K562 (cell line): ENCODE results near the gene ANKRD27. TPM values are rescaled to one million over a fixed set of nuclear protein-coding genes. Genes with fewer than 3 reads are reported as not detected.

Source experiments
- ATAC-seq: fragments of 200-7000 bp; cut with Tn5 transposase; 3 replicates; pipeline ENCODE4 v1.9.1; 2020; ENCODE audit warnings: moderate library complexity
- BruUV-seq: library from RNA; stranded (reverse); fragments of 400-500 nt; replicated peaks from 2 replicates; lab custom pipeline; 2021; lab: Mats Ljungman, UMichigan
- CTCF ChIA-PET: fragments of 300-600 bp; formaldehyde crosslinking; extraction: SDS; loops from one replicate; lab custom pipeline; 2021; ENCODE audit warnings: low intra/inter-chr PET ratio; lab: Yijun Ruan, JAX
- POLR2A ChIA-PET: fragments of 300-600, 350-650 bp; sonication (Branson Sonifier 250); formaldehyde crosslinking; extraction: SDS; loops from one replicate; lab custom pipeline; 2021; ENCODE audit warnings: antibody characterized with exemption, inconsistent platforms; lab: Yijun Ruan, JAX
- DNase-seq, 4 experiments: peaks; one replicate each; pipeline versions ENCODE4 v3.0.0 to v3.0.0-alpha.2; 2011 to 2018; ENCODE audit warnings: low spot score in 3 of 4, mixed read lengths in 3 of 4; ENCODE audit errors: extremely low read depth in 1 of 4
- FAIRE-seq: peaks from 2 replicates; lab custom pipeline; 2011; peaks lifted over from hg19 to GRCh38; lab: Jason Lieb, UNC
- H2AFZ ChIP-seq: 2 replicates; pipeline ENCODE4 v1.6.0; 2011; ENCODE audit warnings: low read depth, low read length, control low read depth, inconsistent platforms
- H3K27ac ChIP-seq: fragments of 200-600 bp; 3 replicates; pipeline ENCODE4 v1.8.0; 2011; ENCODE audit warnings: low read depth, mild to moderate bottlenecking, control low read depth, inconsistent platforms, low read length, moderate library complexity, mixed read lengths; ENCODE audit errors: extremely low read depth
- H3K27me3 ChIP-seq, 2 experiments: fragments of 300-600 bp in 1 of 2; 2 replicates in 1 of 2; 3 replicates in 1 of 2; pipeline versions ENCODE4 v1.6.0 to v1.8.0; 2011; ENCODE audit warnings: inconsistent platforms in 2 of 2, low read length in 2 of 2, mild to moderate bottlenecking in 1 of 2, mixed read lengths in 1 of 2, moderate library complexity in 1 of 2; ENCODE audit not compliant: control insufficient read depth in 2 of 2, insufficient read depth in 2 of 2
- H3K36me3 ChIP-seq: fragments of 300-600 bp; 3 replicates; pipeline ENCODE4 v1.8.0; 2011; ENCODE audit warnings: mild to moderate bottlenecking, low read length, inconsistent platforms; ENCODE audit not compliant: control insufficient read depth, insufficient read depth
- H3K4me1 ChIP-seq, 2 experiments: fragments of 200-600 bp in 1 of 2; replicated peaks in 1 of 2; 2 replicates in 1 of 2; 3 replicates in 1 of 2; pipeline versions ENCODE4 v1.5.1 to v1.8.0; 2011; ENCODE audit warnings: inconsistent platforms in 2 of 2, low read length in 2 of 2, mild to moderate bottlenecking in 1 of 2, mixed read lengths in 1 of 2, moderate library complexity in 1 of 2; ENCODE audit not compliant: control insufficient read depth in 2 of 2, insufficient read depth in 2 of 2
- H3K4me2 ChIP-seq: 2 replicates; pipeline ENCODE4 v1.6.1; 2011; ENCODE audit warnings: low read length, control low read depth, inconsistent platforms, mixed read lengths; ENCODE audit not compliant: insufficient read depth
- H3K4me3 ChIP-seq: fragments of 200-600 bp; sonication (generic), shearing (Covaris generic); 2 replicates; pipeline ENCODE4 v1.5.1; 2016; ENCODE audit warnings: control low read depth, inconsistent platforms
- H3K79me2 ChIP-seq: fragments of 200-600 bp; 3 replicates; pipeline ENCODE4 v1.8.0; 2011; ENCODE audit warnings: low read length, inconsistent platforms; ENCODE audit not compliant: control insufficient read depth, insufficient read depth
- H3K9ac ChIP-seq, 2 experiments: 2 replicates each; pipeline versions ENCODE4 v1.6.0 to v1.6.1; 2011; ENCODE audit warnings: low read depth in 2 of 2, low read length in 2 of 2, control low read depth in 1 of 2, inconsistent platforms in 1 of 2, mild to moderate bottlenecking in 1 of 2, mixed read lengths in 1 of 2; ENCODE audit not compliant: insufficient read depth in 1 of 2
- H3K9me1 ChIP-seq: one replicate; pipeline ENCODE4 v1.6.0; 2011; ENCODE audit warnings: inconsistent platforms, mild to moderate bottlenecking, low read length, moderate library complexity; ENCODE audit not compliant: control insufficient read depth, insufficient read depth
- H3K9me3 ChIP-seq: replicated peaks from 2 replicates; pipeline ENCODE4 v1.5.1; 2011; ENCODE audit warnings: low read depth, low read length, inconsistent platforms; ENCODE audit not compliant: control insufficient read depth, insufficient read depth
- H4K20me1 ChIP-seq: replicated peaks from 2 replicates; pipeline ENCODE4 v1.6.1; 2011; ENCODE audit warnings: low read length, inconsistent platforms, mixed read lengths; ENCODE audit not compliant: control insufficient read depth, insufficient read depth
- CGGBP1 ChIP-seq: fragments of 250-450 bp; sonication (Bioruptor Pico); IDR thresholded peaks from 2 replicates; pipeline ENCODE4 v1.9.0; 2021; ENCODE audit warnings: mild to moderate bottlenecking
- DEAF1 ChIP-seq: fragments of 450-650 bp; formaldehyde crosslinking; IDR thresholded peaks from 2 replicates; pipeline ENCODE4 v1.4.0; 2020; ENCODE audit warnings: mild to moderate bottlenecking, moderate library complexity
- ID3 ChIP-seq, 2 experiments: fragments of 250-450 bp in 1 of 2; fragments of 450-650 bp in 1 of 2; sonication (Bioruptor Pico) in 1 of 2; IDR thresholded peaks; 2 replicates each; pipeline versions ENCODE4 v1.6.1 to v1.8.0; 2016 to 2021; ENCODE audit warnings: mild to moderate bottlenecking in 2 of 2, moderate library complexity in 2 of 2, missing compliant biosample characterization in 1 of 2, missing genetic modification characterization in 1 of 2
- MLX ChIP-seq, 2 experiments: fragments of 450-650 bp in 1 of 2; sonication (generic) in 1 of 2; formaldehyde crosslinking; conservative IDR thresholded peaks; 2 replicates each; pipeline versions ENCODE4 v1.4.0 to v1.8.1; 2020 to 2022; ENCODE audit warnings: mild to moderate bottlenecking in 1 of 2, missing genetic modification reagents in 1 of 2
- PTRF ChIP-seq: fragments of 450-650 bp; IDR thresholded peaks from 2 replicates; pipeline ENCODE4 v1.6.1; 2016; ENCODE audit warnings: mild to moderate bottlenecking, missing genetic modification characterization, missing compliant biosample characterization
- RBBP5 ChIP-seq: fragments of 200-600 bp; sonication (generic); IDR thresholded peaks from 2 replicates; pipeline ENCODE4 v1.6.1; 2012; ENCODE audit warnings: borderline replicate concordance, mild to moderate bottlenecking, low read length, control low read depth, inconsistent platforms; ENCODE audit not compliant: insufficient read depth, poor library complexity, severe bottlenecking
- SMAD4 ChIP-seq: fragments of 250-450 bp; sonication (Bioruptor Pico); conservative IDR thresholded peaks from 2 replicates; pipeline ENCODE4 v1.8.0; 2021; ENCODE audit warnings: inconsistent platforms, mild to moderate bottlenecking, moderate library complexity
- SOX6 ChIP-seq: fragments of 450-650 bp; IDR thresholded peaks from 2 replicates; pipeline ENCODE4 v1.6.1; 2014; ENCODE audit warnings: mild to moderate bottlenecking
- TAF15 ChIP-seq: fragments of 200-400 bp; formaldehyde crosslinking; IDR thresholded peaks from 2 replicates; pipeline ENCODE4 v1.6.1; 2017; ENCODE audit warnings: mild to moderate bottlenecking, low read depth, low read length, moderate library complexity
- TAL1 ChIP-seq: fragments of 450-650 bp; IDR thresholded peaks from 2 replicates; pipeline ENCODE4 v1.6.1; 2016; ENCODE audit warnings: mild to moderate bottlenecking
- TGIF2 ChIP-seq: sonication (generic); formaldehyde crosslinking; IDR thresholded peaks from 2 replicates; pipeline ENCODE4 v1.8.1; 2022; ENCODE audit warnings: mild to moderate bottlenecking, missing genetic modification reagents, moderate library complexity
- ZNF124 ChIP-seq: sonication (generic); formaldehyde crosslinking; IDR thresholded peaks from 2 replicates; pipeline ENCODE4 v1.8.1; 2022; ENCODE audit warnings: missing genetic modification reagents
- ZNF384 ChIP-seq: IDR thresholded peaks from 2 replicates; pipeline ENCODE4 v1.6.1; 2012; ENCODE audit warnings: low read depth, low read length, improper control_type of control experiment
- WGBS: fragments of 100-300 bp; shearing (Covaris generic); methylation state at CpG from one replicate; pipeline ENCODE4 v1.1.6; 2016; ENCODE audit warnings: low coverage, mixed read lengths; ENCODE audit not compliant: insufficient coverage; ENCODE audit errors: missing lambda C conversion rate; 5-methylcytosine and 5-hydroxymethylcytosine counted together
- in situ Hi-C: fragments of 300-500 bp; cut with MboI; formaldehyde crosslinking; loops from 4 replicates; pipeline ENCODE4 v1.15.0; 2018; ENCODE audit warnings: inconsistent platforms, mixed read lengths
- intact Hi-C: fragments of 100-400 bp; cut with micrococcal nuclease; formaldehyde crosslinking; loops from 2 replicates; pipeline ENCODE4 v1.14.2; 2022
- polyA plus RNA-seq, 8 experiments: library from polyadenylated mRNA; depleted of rRNA in 4 of 8; stranded (reverse) in 5 of 8; unstranded in 3 of 8; fragments of >200 nt; fragmentation: Nextera tagmentation in 2 of 8; fragmentation: Illumina TruSeq in 1 of 8; extraction: Ambion mirVana in 2 of 8; extraction: Trizol in 1 of 8; gene quantifications; 2 replicates each; pipeline versions ENCODE4 v1.2.1 to v1.2.3, GENCODE V29; 2011 to 2014; ENCODE audit warnings: inconsistent platforms in 1 of 8, missing spikeins in 1 of 8
- total RNA-seq, 7 experiments: library from RNA; depleted of rRNA in 6 of 7; stranded (reverse); fragments of >200 nt in 6 of 7; fragmentation: Illumina TruSeq in 2 of 7; extraction: Trizol in 2 of 7; gene quantifications; 2 replicates each; pipeline versions ENCODE4 v1.2.1 to v1.2.3, GENCODE V29; 2011 to 2021; ENCODE audit warnings: low replicate concordance in 1 of 7
- TF ChIP-seq, protein P1 (sequence below): sonication (generic); formaldehyde crosslinking; IDR thresholded peaks from 2 replicates; pipeline ENCODE4 v1.5.0; 2020; ENCODE audit warnings: missing genetic modification reagents
- TF ChIP-seq, protein P2 (sequence below): fragments of 450-650 bp; IDR thresholded peaks from 2 replicates; pipeline ENCODE4 v1.6.1; 2018; ENCODE audit warnings: mild to moderate bottlenecking, low read depth; ENCODE audit not compliant: partially characterized antibody

Gene ANKRD27
- total and polyA plus RNA-seq, 9 of the 15 experiments (the other 6 are each of a cell fraction or from before 2014, with no cell fraction given), result 5.3 to 71.3 (median 54.2) TPM

- H4K20me1 ChIP-seq, result no peaks in the 10 kb centered on the region
- no peaks in the 10 kb centered on the region for H3K27me3 ChIP-seq
- CTCF ChIA-PET, result no interaction called here
- no TSS peak for BruUV-seq
- peaks cover 35% of the 10 kb centered on the region for H3K36me3 ChIP-seq
- H3K9ac ChIP-seq, result peak overlapping the region; percentile 47 to 85; a peak in 3 of 4 replicates
- peaks cover 6 to 16% of the 10 kb centered on the region in 2 experiments; a peak in 4 of 5 replicates for H3K4me1 ChIP-seq
- 5% methylated on average over 22 of the region's 22 CpGs for WGBS
- peaks cover 24% of the 10 kb centered on the region for H3K79me2 ChIP-seq
- intact Hi-C loops (loop anchor here (5.0 kb wide), 1 partner anchor 92 kb away; no protein-coding TSS in a partner anchor), in situ Hi-C loops (no loop called here)
- H3K4me3 ChIP-seq, result peak overlapping the region; percentile 77
- FAIRE-seq (no peak), ATAC-seq (peak; percentile 49), DNase-seq (peak in 1 of 4 experiments; percentile 31)
- POLR2A ChIA-PET, result interaction anchor here (0.6 to 0.9 kb wide), 5 partner anchors 11 to 348 kb away, joined by 3 to 6 read pairs (median 3); no protein-coding TSS in a partner anchor
- H3K4me2 ChIP-seq, result peak overlapping the region; percentile 96
- peak overlapping the region; percentile 44; the same call in 1 of the 3 replicates for H3K27ac ChIP-seq
- H3K9me3 ChIP-seq, result no peaks in the 10 kb centered on the region
- peak overlapping the region; percentile 98 for H2AFZ ChIP-seq
- peaks cover 4% of the 10 kb centered on the region for H3K9me1 ChIP-seq
- no peak for TF ChIP-seq CGGBP1 (CRISPR knock-in tag)
- no peak for TF ChIP-seq TGIF2 (CRISPR knock-in tag)
- no peak for TF ChIP-seq PTRF (tag)
- TF ChIP-seq, protein P1, sequence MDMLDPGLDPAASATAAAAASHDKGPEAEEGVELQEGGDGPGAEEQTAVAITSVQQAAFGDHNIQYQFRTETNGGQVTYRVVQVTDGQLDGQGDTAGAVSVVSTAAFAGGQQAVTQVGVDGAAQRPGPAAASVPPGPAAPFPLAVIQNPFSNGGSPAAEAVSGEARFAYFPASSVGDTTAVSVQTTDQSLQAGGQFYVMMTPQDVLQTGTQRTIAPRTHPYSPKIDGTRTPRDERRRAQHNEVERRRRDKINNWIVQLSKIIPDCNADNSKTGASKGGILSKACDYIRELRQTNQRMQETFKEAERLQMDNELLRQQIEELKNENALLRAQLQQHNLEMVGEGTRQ (CRISPR knock-in tag), result no peak
- no peak for TF ChIP-seq RBBP5
- no peak for TF ChIP-seq ZNF124
- peak; percentile 48; the same call in 1 of the 2 replicates for TF ChIP-seq ZNF384
- no peak for TF ChIP-seq ID3 (CRISPR knock-in tag; IDR thresholded peaks at IDR 0.05)
- TF ChIP-seq ID3 (tag; IDR thresholded peaks at IDR 0.05), result no peak
- TF ChIP-seq SMAD4 (CRISPR knock-in tag), result 0 out of 2 replicates have a peak, but pooled peaks have one; percentile 10
- no peak for TF ChIP-seq SOX6
- no peak for TF ChIP-seq TAL1
- TF ChIP-seq, protein P2, sequence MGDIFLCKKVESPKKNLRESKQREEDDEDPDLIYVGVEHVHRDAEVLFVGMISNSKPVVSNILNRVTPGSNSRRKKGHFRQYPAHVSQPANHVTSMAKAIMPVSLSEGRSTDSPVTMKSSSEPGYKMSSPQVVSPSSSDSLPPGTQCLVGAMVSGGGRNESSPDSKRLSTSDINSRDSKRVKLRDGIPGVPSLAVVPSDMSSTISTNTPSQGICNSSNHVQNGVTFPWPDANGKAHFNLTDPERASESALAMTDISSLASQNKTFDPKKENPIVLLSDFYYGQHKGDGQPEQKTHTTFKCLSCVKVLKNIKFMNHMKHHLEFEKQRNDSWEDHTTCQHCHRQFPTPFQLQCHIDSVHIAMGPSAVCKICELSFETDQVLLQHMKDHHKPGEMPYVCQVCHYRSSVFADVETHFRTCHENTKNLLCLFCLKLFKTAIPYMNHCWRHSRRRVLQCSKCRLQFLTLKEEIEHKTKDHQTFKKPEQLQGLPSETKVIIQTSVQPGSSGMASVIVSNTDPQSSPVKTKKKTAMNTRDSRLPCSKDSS, result no peak
- TF ChIP-seq MLX (CRISPR knock-in tag; conservative IDR thresholded peaks at IDR 0.05), result no peak
- no peak for TF ChIP-seq TAF15
- 0 out of 2 replicates have a peak, but pooled peaks have one; percentile 11 for TF ChIP-seq DEAF1
Observed at GRCh38 chr19:32580353-32580900, 94.6 kb downstream of the ANKRD27 start.
